Ovary (tissue), 9 donors: Measurements from ENCODE around the gene PIAS4. TPM values are rescaled to one million over a fixed set of nuclear protein-coding genes. Genes with fewer than 3 reads are reported as not detected.

Experiments used
- DNase-seq, 5 donors: peaks; one replicate each; pipeline ENCODE4 v3.0.0-alpha.2; 2019 to 2020
- H3K27ac ChIP-seq, 2 donors: fragments of 200-600 bp; one replicate each; pipeline versions ENCODE4 v1.5.1 to v1.8.0; 2019 to 2022
- H3K27me3 ChIP-seq: fragments of 200-600 bp; one replicate; pipeline ENCODE4 v1.8.0; 2022
- H3K36me3 ChIP-seq: fragments of 200-600 bp; sonication (generic); one replicate; pipeline ENCODE4 v1.5.1; 2019
- H3K4me1 ChIP-seq: one replicate; pipeline ENCODE4 v1.8.1; 2013; ENCODE audit warnings: mild to moderate bottlenecking, moderate library complexity; ENCODE audit not compliant: insufficient read depth
- H3K4me3 ChIP-seq: fragments of 200-600 bp; sonication (generic); one replicate; pipeline ENCODE4 v1.5.1; 2017
- H3K9me3 ChIP-seq, 2 donors: fragments of 200-600 bp in 1 of 2; sonication (generic) in 1 of 2; one replicate each; pipeline versions ENCODE4 v1.5.1 to v1.8.1; 2013 to 2019; ENCODE audit warnings: mild to moderate bottlenecking in 1 of 2, moderate library complexity in 1 of 2
- EP300 ChIP-seq: sonication (generic); formaldehyde crosslinking; IDR thresholded peaks from one replicate; pipeline ENCODE4 v1.6.1; 2017; ENCODE audit warnings: antibody characterized with exemption
- POLR2A ChIP-seq: fragments of 450-650 bp; IDR thresholded peaks from one replicate; pipeline ENCODE4 v1.6.1; 2017; ENCODE audit warnings: antibody characterized with exemption, mild to moderate bottlenecking, moderate library complexity
- WGBS, 3 donors: extraction: QIAGEN DNeasy Blood & Tissue Kit in 1 of 3; methylation state at CpG; one replicate each; pipeline versions ENCODE4 v1.1.5 to v1.1.7; 2013 to 2017; 5-methylcytosine and 5-hydroxymethylcytosine counted together
- intact Hi-C, 4 donors: fragments of 100-400 bp; cut with DNase I; formaldehyde crosslinking; loops; one replicate each; pipeline versions ENCODE4 v1.11.0 to v1.15.1; 2022 to 2023
- polyA plus RNA-seq, 2 donors: library from polyadenylated mRNA; stranded (reverse); fragments of 200-250 nt in 1 of 2; fragments of 350-450 nt in 1 of 2; fragmentation: Illumina TruSeq in 1 of 2; extraction: RNeasy Lipid Tissue Mini Kit (QIAGEN cat#74804) in 1 of 2; gene quantifications; one replicate each; pipeline ENCODE4 v1.2.3, GENCODE V29; 2013 to 2014
- total RNA-seq, 7 donors: library from RNA; depleted of rRNA in 2 of 7; stranded (reverse); fragments of >200 nt in 2 of 7; fragmentation: NEBNext Ultra II Directional in 3 of 7; extraction: Animal tissue kit (Norgen Biotek cat#: 25700) in 3 of 7; gene quantifications; one replicate each; pipeline versions ENCODE4 v1.1.0 to v1.2.4, GENCODE V29; 2016 to 2023
- TF ChIP-seq, protein P1 (sequence below), 3 donors: fragments of 450-650 bp in 2 of 3; fragments of 200-600 bp in 1 of 3; IDR thresholded peaks; one replicate each; pipeline versions ENCODE4 v1.5.1 to v1.8.0; 2016 to 2022; ENCODE audit warnings: antibody characterized with exemption in 3 of 3, mild to moderate bottlenecking in 1 of 3
- donor health status: DM: no; HTN: no; CAD: no; lungs with moderate emphysema.
- donor health status: DM: no; HTN: no; CAD: no.
- donor health status: Bipolar disorder and iron deficiency.
- donor health status: DM: yes; HTN: yes; CAD: no.
- donor health status: DM: no; HTN: no; CAD: no.
- donor health status: DM: yes; HTN: yes; CAD: no.

Gene PIAS4
- total and polyA plus RNA-seq, 9 donors, result 5.2 to 29.7 (median 21.3) TPM

DNA sequence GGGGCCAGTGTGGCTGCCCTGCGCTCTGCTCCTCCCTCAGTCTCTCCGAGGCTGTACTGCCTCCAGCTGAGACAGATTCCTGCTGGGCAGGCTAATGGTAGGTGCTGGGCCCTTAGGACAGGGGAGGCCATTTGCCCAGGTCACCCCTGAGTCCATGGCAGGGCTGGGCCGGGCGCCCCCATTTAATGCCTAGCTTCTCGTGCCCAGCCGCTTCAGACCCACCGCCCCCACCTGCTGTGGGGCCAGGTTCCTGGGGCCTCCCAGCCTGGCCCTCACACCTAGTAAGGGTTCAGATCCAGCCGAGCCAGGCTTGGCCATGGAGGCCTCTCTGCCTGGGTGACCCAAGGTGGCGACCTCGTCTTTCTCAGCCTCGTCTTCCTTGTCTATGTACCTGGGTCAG is 17.8 kb downstream of the PIAS4 start:
- Histone ChIP-seq H3K27me3 (no peaks in the 10 kb centered on the region), H3K9me3 (no peaks in the 10 kb centered on the region), H3K27ac (no peak overlapping the region), H3K4me1 (no peaks in the 10 kb centered on the region), H3K36me3 (no peaks in the 10 kb centered on the region), H3K4me3 (no peak overlapping the region)
- DNase-seq, result no peak
- TF ChIP-seq POLR2A, result no peak
- TF ChIP-seq, protein P1, sequence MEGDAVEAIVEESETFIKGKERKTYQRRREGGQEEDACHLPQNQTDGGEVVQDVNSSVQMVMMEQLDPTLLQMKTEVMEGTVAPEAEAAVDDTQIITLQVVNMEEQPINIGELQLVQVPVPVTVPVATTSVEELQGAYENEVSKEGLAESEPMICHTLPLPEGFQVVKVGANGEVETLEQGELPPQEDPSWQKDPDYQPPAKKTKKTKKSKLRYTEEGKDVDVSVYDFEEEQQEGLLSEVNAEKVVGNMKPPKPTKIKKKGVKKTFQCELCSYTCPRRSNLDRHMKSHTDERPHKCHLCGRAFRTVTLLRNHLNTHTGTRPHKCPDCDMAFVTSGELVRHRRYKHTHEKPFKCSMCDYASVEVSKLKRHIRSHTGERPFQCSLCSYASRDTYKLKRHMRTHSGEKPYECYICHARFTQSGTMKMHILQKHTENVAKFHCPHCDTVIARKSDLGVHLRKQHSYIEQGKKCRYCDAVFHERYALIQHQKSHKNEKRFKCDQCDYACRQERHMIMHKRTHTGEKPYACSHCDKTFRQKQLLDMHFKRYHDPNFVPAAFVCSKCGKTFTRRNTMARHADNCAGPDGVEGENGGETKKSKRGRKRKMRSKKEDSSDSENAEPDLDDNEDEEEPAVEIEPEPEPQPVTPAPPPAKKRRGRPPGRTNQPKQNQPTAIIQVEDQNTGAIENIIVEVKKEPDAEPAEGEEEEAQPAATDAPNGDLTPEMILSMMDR (IDR thresholded peaks at IDR 0.05), result no peak
- no peak for TF ChIP-seq EP300
- 67 to 70% (median 67%) methylated on average over 9 to 11 of the region's 11 CpGs for WGBS, 3 donors
- intact Hi-C loops, result no loop called here

- H3K27ac ChIP-seq, result no peak overlapping the region
- H3K36me3 ChIP-seq, result no peaks in the 10 kb centered on the region
Measured at GRCh38 chr19:4027146-4027545, 19.6 kb downstream of the PIAS4 start.

DNA sequence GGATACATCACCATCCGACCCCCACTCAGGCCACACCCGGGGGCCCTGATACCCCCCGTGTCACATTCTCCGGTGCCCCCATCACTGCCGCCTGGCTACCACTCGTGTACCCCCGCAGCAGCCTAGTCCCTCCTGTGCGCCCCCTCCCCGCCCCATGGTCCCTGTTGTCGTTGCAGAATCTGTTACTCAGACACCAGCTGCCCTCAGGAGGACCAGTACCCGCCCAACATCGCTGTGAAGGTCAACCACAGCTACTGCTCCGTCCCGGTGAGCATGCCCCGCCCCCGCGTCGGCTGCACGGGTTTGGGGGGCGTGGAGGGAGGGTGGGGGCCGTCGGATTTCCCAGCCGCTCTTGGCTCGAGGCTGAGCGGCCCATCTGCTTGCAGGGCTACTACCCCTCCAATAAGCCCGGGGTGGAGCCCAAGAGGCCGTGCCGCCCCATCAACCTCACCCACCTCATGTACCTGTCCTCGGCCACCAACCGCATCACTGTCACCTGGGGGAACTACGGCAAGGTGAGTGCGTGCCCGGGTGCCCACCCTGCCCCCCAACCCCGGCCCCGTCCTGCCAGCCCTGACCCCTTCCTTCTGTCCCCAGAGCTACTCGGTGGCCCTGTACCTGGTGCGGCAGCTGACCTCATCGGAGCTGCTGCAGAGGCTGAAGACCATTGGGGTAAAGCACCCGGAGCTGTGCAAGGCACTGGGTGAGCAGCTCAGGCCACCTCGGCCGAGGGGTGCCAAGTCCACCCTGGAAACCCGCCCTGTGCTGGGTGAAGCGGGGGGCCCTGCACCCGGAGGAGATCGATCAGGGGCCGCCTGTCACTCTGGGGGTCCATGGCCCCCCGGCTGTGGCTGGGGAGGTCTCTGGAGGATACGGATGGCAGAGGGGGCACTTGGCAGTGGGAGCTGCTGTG is 21.1 kb downstream of the PIAS4 start:
- WGBS, 3 donors, result 78 to 85% (median 81%) methylated on average over 46 to 48 of the region's 48 CpGs
- intact Hi-C loops, result no loop called here
- H3K27me3 ChIP-seq, result no peaks in the 10 kb centered on the region
- no peak overlapping the region for H3K4me3 ChIP-seq
- H3K4me1 ChIP-seq, result no peaks in the 10 kb centered on the region
- H3K27ac ChIP-seq, result no peak overlapping the region
- H3K36me3 ChIP-seq, result no peaks in the 10 kb centered on the region
- DNase-seq, result no peak
- no peaks in the 10 kb centered on the region for H3K9me3 ChIP-seq
- TF ChIP-seq, protein P1 (IDR thresholded peaks at IDR 0.05), result no peak
- TF ChIP-seq POLR2A (no peak), EP300 (no peak)

More at GRCh38 chr19:4027146-4027545, 19.6 kb downstream of the PIAS4 start:
- WGBS, 3 donors, result 87 to 88% (median 88%) methylated on average over 16 of the region's 16 CpGs
- Histone ChIP-seq H3K27me3 (no peaks in the 10 kb centered on the region), H3K9me3 (no peaks in the 10 kb centered on the region), H3K4me3 (no peak overlapping the region), H3K4me1 (no peaks in the 10 kb centered on the region)
- DNase-seq, result peak in 1 of 5 donors; percentile 21
- intact Hi-C loops, result no loop called here
- TF ChIP-seq POLR2A (no peak), EP300 (no peak)
- TF ChIP-seq, protein P1 (IDR thresholded peaks at IDR 0.05), result no peak

DNA sequence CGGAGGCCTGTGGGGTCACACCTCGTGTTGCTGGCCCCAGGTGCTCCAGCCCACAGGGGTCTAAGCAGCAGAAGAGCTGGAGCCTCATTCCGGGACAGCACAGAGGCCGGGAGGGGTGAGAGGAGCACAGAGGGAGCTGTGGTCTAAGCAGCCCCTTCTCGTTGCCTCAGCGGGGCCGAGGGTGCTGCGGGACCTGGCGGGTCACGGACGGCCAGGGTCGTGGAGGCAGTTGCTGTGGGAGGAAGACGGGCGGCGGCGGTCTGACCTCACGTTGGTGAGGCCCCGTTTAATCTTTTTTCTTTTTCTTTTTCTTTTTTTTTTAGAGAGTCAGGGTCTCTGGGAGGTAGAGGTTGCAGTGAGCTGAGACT is 21.7 kb downstream of the PIAS4 start:
- H3K9me3 ChIP-seq, result no peaks in the 10 kb centered on the region
- no peaks in the 10 kb centered on the region for H3K36me3 ChIP-seq
- H3K4me1 ChIP-seq, result no peaks in the 10 kb centered on the region
- DNase-seq, result no peak
- intact Hi-C loops, result no loop called here
- no peak overlapping the region for H3K4me3 ChIP-seq
- H3K27ac ChIP-seq, result no peak overlapping the region
- H3K27me3 ChIP-seq, result no peaks in the 10 kb centered on the region
- 83 to 90% (median 86%) methylated on average over 18 of the region's 18 CpGs for WGBS, 3 donors
- no peak for TF ChIP-seq POLR2A
- no peak for TF ChIP-seq EP300
- TF ChIP-seq, protein P1 (IDR thresholded peaks at IDR 0.05), result no peak
